GM12873 (cell line): ENCODE measurements around the gene BRSK2.

ENCODE experiments used
- CTCF ChIP-seq: IDR thresholded peaks from 2 replicates; pipeline ENCODE4 v1.5.1; 2012; ENCODE audit warnings: low read depth, mild to moderate bottlenecking, moderate library complexity, low read length, control low read depth; ENCODE audit not compliant: insufficient read depth; ENCODE audit errors: missing control alignments

BRSK2 gene

GRCh38 chr11:1404461-1405185 is 14.9 kb downstream of the BRSK2 start:
- no peak for TF ChIP-seq CTCF

- TF ChIP-seq CTCF: no peak
These were observed 15.7 kb downstream of the BRSK2 start for GRCh38 chr11:1405186-1406020.

GRCh38 chr11:1406571-1407485 is 17.1 kb downstream of the BRSK2 start:
- TF ChIP-seq CTCF: no peak

GRCh38 chr11:1407668-1408067 is 17.9 kb downstream of the BRSK2 start:
- TF ChIP-seq CTCF: no peak

- TF ChIP-seq CTCF: no peak
These were observed 18.6 kb downstream of the BRSK2 start for GRCh38 chr11:1408346-1408745.

- TF ChIP-seq CTCF: no peak
These were observed 19.5 kb downstream of the BRSK2 start for GRCh38 chr11:1409108-1409851.
